A549 (cell line): Measurements from ENCODE around the gene ANO6.

Experiments used
- CBX8 ChIP-seq: fragments of 200-600 bp; sonication (generic); IDR thresholded peaks from 2 replicates; pipeline ENCODE4 v1.6.1; 2016
- CHD2 ChIP-seq: fragments of 150-350 bp; IDR thresholded peaks from 2 replicates; pipeline ENCODE4 v1.6.1; 2014; ENCODE audit warnings: low read length; ENCODE audit not compliant: partially characterized antibody
- EP300 ChIP-seq, 2 experiments: fragments of >200 bp; sonication (Bioruptor Twin); formaldehyde crosslinking; IDR thresholded peaks; 2 replicates in 1 of 2; 3 replicates in 1 of 2; pipeline ENCODE4 v1.6.1; 2016 to 2017
- JUNB ChIP-seq: fragments of >200 bp; sonication (Bioruptor Twin); formaldehyde crosslinking; IDR thresholded peaks from 2 replicates; pipeline ENCODE4 v1.6.1; 2016
- MAFK ChIP-seq: fragments of 450-650 bp; IDR thresholded peaks from 2 replicates; pipeline ENCODE4 v1.6.1; 2014; ENCODE audit not compliant: partially characterized antibody
- PHF8 ChIP-seq: fragments of 200-600 bp; sonication (generic); IDR thresholded peaks from 2 replicates; pipeline ENCODE4 v1.6.1; 2016; ENCODE audit warnings: low read depth, mild to moderate bottlenecking, antibody characterized with exemption, moderate library complexity, borderline replicate concordance
- POLR2A ChIP-seq: IDR thresholded peaks from 2 replicates; pipeline ENCODE4 v1.6.1; 2012; ENCODE audit warnings: mild to moderate bottlenecking, low read length
- RAD21 ChIP-seq, 2 experiments: fragments of >200 bp in 1 of 2; sonication (Bioruptor Twin) in 1 of 2; formaldehyde crosslinking in 1 of 2; IDR thresholded peaks in 1 of 2; conservative IDR thresholded peaks in 1 of 2; 2 replicates in 1 of 2; 3 replicates in 1 of 2; pipeline ENCODE4 v1.6.1; 2012 to 2018; ENCODE audit warnings: inconsistent platforms in 1 of 2
- RCOR1 ChIP-seq: fragments of 150-350 bp; IDR thresholded peaks from 2 replicates; pipeline ENCODE4 v1.6.1; 2014; ENCODE audit warnings: antibody characterized with exemption, low read length, low read depth
- SMC3 ChIP-seq: fragments of >200 bp; sonication (Bioruptor Twin); formaldehyde crosslinking; IDR thresholded peaks from 3 replicates; pipeline ENCODE4 v1.6.1; 2018; ENCODE audit warnings: inconsistent platforms
- ZNF302 ChIP-seq: fragments of 250-450 bp; sonication (Bioruptor Pico); IDR thresholded peaks from 2 replicates; pipeline ENCODE4 v1.9.0; 2021; ENCODE audit warnings: inconsistent platforms, mild to moderate bottlenecking, moderate library complexity
- TF ChIP-seq, protein P1 (sequence below): fragments of >200 bp; sonication (Bioruptor Twin); formaldehyde crosslinking; IDR thresholded peaks from 3 replicates; pipeline ENCODE4 v1.5.1; 2016
- TF ChIP-seq, protein P2 (sequence below): IDR thresholded peaks from 2 replicates; pipeline ENCODE4 v1.6.1; 2012
- TF ChIP-seq, protein P3 (sequence below): fragments of >200 bp; sonication (Bioruptor Twin); formaldehyde crosslinking; IDR thresholded peaks from 3 replicates; pipeline ENCODE4 v1.6.1; 2016

DNA sequence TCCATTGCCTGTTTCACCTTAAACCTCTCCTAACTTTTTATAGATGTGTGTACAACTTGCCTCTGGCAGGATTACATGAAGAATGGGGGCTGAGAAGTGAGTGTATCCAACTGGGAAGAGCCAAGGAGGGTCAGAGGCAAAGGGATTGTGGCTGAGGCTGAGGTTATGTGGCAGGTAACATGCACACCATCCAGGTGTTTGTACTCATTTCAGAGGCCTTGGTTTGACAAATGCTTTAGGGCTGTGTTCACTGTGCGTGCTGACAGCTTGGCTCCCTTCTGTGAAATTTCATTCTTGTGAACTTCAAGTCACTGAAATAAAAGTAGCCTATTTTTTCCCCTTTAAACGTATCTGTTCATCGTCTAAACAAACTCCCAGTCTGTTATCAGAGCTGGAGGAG, 47.7 kb downstream of the ANO6 start:
- TF ChIP-seq, protein P1, sequence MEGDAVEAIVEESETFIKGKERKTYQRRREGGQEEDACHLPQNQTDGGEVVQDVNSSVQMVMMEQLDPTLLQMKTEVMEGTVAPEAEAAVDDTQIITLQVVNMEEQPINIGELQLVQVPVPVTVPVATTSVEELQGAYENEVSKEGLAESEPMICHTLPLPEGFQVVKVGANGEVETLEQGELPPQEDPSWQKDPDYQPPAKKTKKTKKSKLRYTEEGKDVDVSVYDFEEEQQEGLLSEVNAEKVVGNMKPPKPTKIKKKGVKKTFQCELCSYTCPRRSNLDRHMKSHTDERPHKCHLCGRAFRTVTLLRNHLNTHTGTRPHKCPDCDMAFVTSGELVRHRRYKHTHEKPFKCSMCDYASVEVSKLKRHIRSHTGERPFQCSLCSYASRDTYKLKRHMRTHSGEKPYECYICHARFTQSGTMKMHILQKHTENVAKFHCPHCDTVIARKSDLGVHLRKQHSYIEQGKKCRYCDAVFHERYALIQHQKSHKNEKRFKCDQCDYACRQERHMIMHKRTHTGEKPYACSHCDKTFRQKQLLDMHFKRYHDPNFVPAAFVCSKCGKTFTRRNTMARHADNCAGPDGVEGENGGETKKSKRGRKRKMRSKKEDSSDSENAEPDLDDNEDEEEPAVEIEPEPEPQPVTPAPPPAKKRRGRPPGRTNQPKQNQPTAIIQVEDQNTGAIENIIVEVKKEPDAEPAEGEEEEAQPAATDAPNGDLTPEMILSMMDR = no peak
- TF ChIP-seq CHD2 (no peak), POLR2A (no peak), RCOR1 (no peak), EP300 (IDR thresholded peaks at IDR 0.05) (no peak), PHF8 (no peak), ZNF302 (no peak), SMC3 (no peak), JUNB (no peak), CBX8 (no peak), RAD21 (conservative IDR thresholded peaks at IDR 0.05 in 1 of 2, IDR thresholded peaks at IDR 0.05 in 1 of 2) (no peak), MAFK (no peak)
- TF ChIP-seq, protein P2, sequence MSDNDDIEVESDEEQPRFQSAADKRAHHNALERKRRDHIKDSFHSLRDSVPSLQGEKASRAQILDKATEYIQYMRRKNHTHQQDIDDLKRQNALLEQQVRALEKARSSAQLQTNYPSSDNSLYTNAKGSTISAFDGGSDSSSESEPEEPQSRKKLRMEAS = no peak
- TF ChIP-seq, protein P3, sequence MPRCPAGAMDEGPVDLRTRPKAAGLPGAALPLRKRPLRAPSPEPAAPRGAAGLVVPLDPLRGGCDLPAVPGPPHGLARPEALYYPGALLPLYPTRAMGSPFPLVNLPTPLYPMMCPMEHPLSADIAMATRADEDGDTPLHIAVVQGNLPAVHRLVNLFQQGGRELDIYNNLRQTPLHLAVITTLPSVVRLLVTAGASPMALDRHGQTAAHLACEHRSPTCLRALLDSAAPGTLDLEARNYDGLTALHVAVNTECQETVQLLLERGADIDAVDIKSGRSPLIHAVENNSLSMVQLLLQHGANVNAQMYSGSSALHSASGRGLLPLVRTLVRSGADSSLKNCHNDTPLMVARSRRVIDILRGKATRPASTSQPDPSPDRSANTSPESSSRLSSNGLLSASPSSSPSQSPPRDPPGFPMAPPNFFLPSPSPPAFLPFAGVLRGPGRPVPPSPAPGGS = no peak
